GM12873 (cell line): ENCODE results near the gene MYO18A.

ENCODE experiments used
- TF ChIP-seq, protein P1 (sequence below): IDR thresholded peaks from 2 replicates; pipeline ENCODE4 v1.5.1; 2012; ENCODE audit warnings: low read depth, mild to moderate bottlenecking, moderate library complexity, low read length, control low read depth; ENCODE audit not compliant: insufficient read depth; ENCODE audit errors: missing control alignments

The MYO18A gene

DNA sequence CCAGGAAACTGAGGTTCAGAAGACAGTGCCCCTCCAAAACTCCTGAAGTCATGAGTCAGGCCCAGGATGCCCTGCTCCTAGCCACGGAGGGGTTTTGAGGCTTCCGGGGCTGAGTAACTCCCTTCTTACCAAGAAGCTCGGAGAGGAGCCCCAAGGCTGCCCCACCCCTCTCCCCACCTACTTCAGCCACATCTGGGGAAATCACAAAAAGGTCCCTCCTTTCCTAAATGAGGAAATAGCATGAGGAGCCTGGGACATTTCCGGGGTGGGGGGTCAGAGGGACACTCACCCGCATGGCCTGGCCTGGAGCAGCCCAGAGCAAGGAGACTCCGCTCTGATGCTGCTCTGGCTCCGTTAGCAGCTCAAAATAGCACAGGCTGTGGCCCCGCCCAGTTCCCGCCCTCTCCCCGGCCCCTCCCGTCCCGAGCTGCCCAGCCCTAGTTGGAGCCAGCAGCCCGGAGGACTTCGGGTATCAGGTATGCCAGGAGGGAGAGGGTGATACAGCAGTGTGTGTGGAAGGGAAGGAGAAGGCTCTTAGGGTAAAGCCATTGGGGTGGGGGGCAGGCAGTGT, 40.1 kb downstream of the MYO18A start:
- TF ChIP-seq, protein P1, sequence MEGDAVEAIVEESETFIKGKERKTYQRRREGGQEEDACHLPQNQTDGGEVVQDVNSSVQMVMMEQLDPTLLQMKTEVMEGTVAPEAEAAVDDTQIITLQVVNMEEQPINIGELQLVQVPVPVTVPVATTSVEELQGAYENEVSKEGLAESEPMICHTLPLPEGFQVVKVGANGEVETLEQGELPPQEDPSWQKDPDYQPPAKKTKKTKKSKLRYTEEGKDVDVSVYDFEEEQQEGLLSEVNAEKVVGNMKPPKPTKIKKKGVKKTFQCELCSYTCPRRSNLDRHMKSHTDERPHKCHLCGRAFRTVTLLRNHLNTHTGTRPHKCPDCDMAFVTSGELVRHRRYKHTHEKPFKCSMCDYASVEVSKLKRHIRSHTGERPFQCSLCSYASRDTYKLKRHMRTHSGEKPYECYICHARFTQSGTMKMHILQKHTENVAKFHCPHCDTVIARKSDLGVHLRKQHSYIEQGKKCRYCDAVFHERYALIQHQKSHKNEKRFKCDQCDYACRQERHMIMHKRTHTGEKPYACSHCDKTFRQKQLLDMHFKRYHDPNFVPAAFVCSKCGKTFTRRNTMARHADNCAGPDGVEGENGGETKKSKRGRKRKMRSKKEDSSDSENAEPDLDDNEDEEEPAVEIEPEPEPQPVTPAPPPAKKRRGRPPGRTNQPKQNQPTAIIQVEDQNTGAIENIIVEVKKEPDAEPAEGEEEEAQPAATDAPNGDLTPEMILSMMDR = no peak

DNA sequence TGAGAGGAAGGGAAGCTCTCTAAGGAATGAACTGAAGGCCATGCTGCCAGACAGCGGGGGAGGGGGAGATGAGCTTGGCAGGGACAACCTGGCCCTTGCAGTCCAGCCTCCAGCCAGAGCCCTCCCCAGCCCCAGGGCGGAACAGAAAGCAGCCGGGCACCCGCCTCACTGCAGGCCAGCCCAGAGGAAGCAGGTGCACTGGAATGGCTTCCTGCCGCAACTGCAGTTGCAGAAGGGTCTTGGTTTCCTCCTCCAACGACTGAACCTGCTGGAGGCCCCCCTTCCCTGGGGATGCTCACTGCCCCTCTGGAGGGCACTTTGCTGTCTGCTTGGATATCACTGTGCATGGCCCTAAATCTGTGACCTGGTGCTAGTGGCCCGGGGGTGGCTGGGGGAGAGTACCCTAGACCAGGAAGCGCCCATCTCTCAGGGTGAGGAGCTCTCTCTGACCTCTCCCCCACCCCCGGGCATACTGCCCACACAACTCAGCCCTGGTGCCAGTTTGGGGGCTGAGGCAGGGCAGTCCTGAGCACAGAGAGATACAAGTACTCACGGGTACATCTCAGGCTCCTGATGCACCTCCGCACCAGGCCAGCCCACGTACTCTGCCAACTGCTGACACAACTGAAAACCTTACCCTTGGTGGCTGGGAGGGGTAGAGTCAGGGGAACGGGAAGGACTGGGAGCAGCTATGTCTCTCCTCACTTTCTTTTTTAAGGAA, 41.1 kb downstream of the MYO18A start:
- TF ChIP-seq, protein P1 = no peak

DNA sequence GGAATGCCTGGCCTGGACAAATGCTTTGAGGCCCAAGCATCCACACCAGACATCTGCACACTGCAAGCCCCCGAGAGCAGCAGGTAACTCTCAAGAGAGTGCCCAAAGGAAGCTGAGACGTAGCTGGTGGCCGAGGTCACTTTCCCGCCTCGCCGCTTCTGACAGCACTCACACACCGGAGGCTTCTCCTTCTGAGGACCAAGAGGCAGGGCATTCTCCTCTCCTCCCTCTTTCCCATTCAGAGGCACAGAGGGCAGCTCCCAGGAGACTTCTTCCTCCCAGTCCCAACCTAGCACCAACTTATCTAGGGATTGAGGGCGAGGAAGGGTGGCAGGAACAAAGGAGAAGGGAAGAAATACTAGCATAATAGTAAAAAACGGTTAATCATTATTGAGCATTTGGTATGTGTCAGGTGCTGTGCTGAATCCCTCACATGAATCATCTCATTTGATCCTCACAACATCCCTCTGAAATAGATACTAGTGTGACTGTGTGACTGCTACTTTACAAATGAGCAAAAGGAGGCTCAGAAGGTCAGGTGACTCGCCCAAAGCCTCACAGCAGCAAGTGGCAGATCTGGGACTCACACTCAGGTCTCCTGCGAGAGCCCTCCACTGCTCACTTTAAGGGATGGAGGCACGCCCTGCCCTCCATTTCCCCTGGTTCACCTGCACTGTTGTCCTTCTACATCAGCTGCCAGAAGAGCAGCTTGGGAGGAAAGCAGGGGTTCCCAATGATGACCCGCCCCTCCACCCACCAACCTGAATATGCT, 41.8 kb downstream of the MYO18A start:
- TF ChIP-seq, protein P1 = no peak

DNA sequence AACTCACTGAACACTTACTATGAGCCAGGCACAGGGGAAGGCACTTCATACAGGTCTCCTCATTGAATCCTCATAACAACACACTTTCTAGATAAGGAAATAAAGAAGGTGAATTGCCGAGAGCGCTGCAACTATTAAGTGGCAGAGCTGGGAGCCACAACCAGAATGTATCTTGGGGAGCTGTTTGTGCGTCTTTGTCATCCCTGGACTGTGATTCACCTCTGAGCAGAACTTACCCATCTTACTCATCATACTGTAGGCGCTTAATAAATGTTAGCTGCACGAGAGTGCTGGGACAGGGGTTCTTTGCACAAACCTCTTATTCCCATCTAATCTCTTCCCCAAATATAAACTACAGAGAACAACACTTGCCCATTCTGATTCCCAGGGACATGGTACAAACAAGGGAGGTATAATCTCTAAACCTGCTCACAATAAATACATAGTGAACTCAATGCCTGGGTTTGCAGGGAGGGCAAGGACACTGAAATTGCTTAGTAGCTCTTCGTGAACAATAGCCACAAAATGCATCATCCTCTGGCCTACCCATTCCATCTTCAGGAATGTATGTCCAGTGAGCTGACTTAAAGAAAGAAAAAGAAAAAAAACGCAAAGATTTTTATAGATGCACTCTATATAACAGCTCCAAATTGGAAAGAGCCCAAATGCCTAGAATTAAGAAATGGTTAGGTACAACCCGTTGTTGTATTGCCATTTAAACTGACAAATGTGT, 43.0 kb downstream of the MYO18A start:
- TF ChIP-seq, protein P1 = no peak

DNA sequence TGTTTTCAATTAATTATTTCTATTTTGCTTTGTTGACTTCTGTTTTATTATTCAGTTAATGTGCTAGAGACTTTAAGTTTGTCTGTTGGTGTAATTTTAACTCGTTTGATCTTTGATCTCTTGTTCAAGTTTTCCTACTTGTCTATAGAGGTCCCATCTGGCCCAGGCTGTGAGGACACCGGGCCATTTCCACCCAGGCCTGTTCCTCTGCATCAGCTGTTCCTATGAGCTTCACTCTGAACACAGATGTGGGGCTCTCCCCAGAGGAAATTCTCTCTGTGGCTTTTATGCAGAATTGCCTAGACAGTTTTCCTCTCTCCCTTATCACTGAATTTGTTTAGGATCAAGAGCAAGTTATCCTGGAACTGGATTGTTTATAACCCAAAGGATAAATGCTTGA, 44.7 kb downstream of the MYO18A start:
- TF ChIP-seq, protein P1 = no peak

DNA sequence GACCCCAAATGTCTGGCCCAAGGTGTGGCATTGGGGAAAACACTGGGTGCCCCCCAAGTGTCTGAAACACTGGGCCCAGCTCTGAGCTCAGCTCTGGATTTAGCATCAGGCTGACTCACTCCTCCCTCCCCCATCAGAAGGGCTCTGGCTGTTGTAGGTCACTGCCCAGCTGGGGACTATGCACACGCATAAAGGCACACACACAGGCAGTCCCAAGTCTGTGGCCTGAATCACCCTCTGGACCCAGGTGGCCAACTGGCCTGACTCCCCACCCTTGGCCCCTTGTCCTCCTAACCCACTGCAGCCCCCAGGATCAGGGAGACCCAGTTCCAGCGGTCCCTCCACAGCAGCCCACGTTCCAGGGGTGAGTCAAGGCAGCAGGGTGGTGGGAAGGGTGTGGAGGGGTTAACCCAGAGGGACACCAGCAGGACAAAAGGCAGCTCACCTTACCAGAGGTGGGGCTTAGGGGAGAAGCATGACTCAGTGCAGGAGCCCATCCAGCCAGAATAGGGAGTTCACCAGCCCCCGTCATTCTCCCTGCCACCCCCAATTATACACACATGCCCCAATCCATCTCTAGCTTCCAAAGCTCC, 47.0 kb downstream of the MYO18A start:
- TF ChIP-seq, protein P1 = no peak
